ENCODE measurements around the gene ZNF132. TPM values are rescaled to one million over a fixed set of nuclear protein-coding genes. Genes with fewer than 3 reads are reported as not detected.
A peak's percentile ranks its signal among the peaks of the same experiment; 100 is the strongest.

ZNF132 gene
- total RNA-seq, 1 experiment from 2014 or later, result 2.6 TPM

DNA sequence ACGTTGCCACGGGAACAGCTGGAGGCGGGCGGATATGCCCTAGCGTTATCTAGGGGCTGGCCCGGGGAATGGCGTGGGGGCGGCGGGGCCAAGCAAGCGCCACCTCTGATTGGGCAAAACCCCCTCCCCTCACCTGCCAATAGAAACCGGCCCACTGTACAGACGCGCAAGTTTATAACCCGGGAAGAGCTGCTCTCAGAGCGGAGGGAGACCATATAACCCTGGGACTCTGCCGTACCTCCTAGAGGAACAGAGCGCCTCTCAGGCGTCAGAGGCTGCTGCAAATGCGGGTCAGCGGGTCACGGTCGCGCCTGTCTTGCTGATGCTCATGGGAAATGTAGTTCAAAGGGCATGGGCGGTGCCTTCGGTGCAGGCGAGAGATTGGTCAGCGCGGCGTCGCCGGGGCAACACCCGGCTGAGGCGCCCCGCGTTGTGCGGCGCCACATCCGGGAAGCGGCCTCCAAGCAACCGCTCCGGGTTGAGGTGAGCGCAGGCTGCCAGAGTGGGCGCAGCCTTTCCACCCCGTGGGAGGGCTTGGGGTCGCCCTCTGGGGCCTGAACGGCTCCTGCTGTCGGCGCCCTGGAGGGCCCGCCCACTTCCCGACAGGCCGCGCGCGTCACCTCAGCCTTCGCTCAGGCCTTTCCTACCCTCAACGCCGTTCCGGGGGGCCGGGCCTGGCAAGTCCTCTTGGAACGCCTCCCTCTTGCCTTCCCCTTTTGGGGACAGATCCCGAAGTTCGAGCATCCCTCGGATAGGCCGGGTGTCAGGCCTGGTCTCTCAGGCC lies 36.0 kb upstream of the ZNF132 start, which contains the start of gene ZNF446:
TSS of gene ZNF446 (plus strand) at position 639 of the 784 bp plus-strand sequence. CDS start 867 bp downstream, outside the sequence.
- DNase-seq (ENCODE audit: low spot score) (peak; percentile 96), ATAC-seq (peak; percentile 86)
- peaks cover 9% of the 10 kb centered on the region for H3K4me1 Mint-ChIP-seq
- ChIA-PET CTCF (interaction anchor here (1.0 to 1.6 kb wide), 3 partner anchors 20 to 44 kb away, joined by 4 to 7 read pairs (median 7); partner anchors contain the start of gene ZBTB45), POLR2A (interaction anchor here (0.8 to 1.2 kb wide), 2 partner anchors 24 to 44 kb away, joined by 3 to 5 read pairs; partner anchors contain the start of gene ZBTB45)
- H3K27ac Mint-ChIP-seq, result peak within 1 kb of the TSS; percentile 98
- H3K36me3 Mint-ChIP-seq, result no peaks in the 10 kb centered on the region
- H3K9me3 Mint-ChIP-seq, result no peaks in the 10 kb centered on the region
- H3K27me3 Mint-ChIP-seq (ENCODE audit: low read depth), result no peaks in the 10 kb centered on the region; the same call in none of the 2 replicates
- peak within 1 kb of the TSS; percentile 89 for H3K4me3 Mint-ChIP-seq
- TF ChIP-seq NR2C2 (CRISPR knock-in tag; IDR thresholded peaks at IDR 0.05) (peak; percentile 90), ZNF232 (CRISPR knock-in tag; IDR thresholded peaks at IDR 0.05) (0 out of 2 replicates have a peak, but pooled peaks have one; percentile 51), GTF2I (CRISPR knock-in tag; conservative IDR thresholded peaks at IDR 0.05) (no peak), TP53 (CRISPR knock-in tag; IDR thresholded peaks at IDR 0.05) (peak; percentile 86; the same call in 1 of the 2 replicates), TEAD1 (CRISPR knock-in tag; IDR thresholded peaks at IDR 0.05) (no peak), SP1 (CRISPR knock-in tag; conservative IDR thresholded peaks at IDR 0.05) (peak; percentile 83; the same call in 1 of the 2 replicates), CREB1 (CRISPR knock-in tag; IDR thresholded peaks at IDR 0.05) (no peak), ZNF219 (CRISPR knock-in tag; IDR thresholded peaks at IDR 0.05; ENCODE audit: borderline replicate concordance) (no peak), NFYB (CRISPR knock-in tag; conservative IDR thresholded peaks at IDR 0.05; ENCODE audit: low read depth) (peak; percentile 72), PRRX2 (CRISPR knock-in tag; IDR thresholded peaks at IDR 0.05) (no peak), CBFB (CRISPR knock-in tag; IDR thresholded peaks at IDR 0.05; ENCODE audit: low read depth) (no peak), GABPB1 (CRISPR knock-in tag; IDR thresholded peaks at IDR 0.05) (peak; percentile 77), ZNF423 (CRISPR knock-in tag; IDR thresholded peaks at IDR 0.05) (peak; percentile 83), NR3C1 (CRISPR knock-in tag; conservative IDR thresholded peaks at IDR 0.05; ENCODE audit: low read depth) (0 out of 2 replicates have a peak, but pooled peaks have one; percentile 47), CREM (CRISPR knock-in tag; IDR thresholded peaks at IDR 0.05) (no peak; the same call in 1 of the 2 replicates), ZBTB21 (CRISPR knock-in tag; IDR thresholded peaks at IDR 0.05; ENCODE audit: borderline replicate concordance) (peak; percentile 85), SOX15 (CRISPR knock-in tag; IDR thresholded peaks at IDR 0.05) (no peak)
- TF ChIP-seq, protein P1, sequence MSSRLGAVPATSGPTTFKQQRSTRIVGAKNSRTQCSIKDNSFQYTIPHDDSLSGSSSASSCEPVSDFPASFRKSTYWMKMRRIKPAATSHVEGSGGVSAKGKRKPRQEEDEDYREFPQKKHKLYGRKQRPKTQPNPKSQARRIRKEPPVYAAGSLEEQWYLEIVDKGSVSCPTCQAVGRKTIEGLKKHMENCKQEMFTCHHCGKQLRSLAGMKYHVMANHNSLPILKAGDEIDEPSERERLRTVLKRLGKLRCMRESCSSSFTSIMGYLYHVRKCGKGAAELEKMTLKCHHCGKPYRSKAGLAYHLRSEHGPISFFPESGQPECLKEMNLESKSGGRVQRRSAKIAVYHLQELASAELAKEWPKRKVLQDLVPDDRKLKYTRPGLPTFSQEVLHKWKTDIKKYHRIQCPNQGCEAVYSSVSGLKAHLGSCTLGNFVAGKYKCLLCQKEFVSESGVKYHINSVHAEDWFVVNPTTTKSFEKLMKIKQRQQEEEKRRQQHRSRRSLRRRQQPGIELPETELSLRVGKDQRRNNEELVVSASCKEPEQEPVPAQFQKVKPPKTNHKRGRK (CRISPR knock-in tag; IDR thresholded peaks at IDR 0.05; ENCODE audit: borderline replicate concordance), result no peak
- TF ChIP-seq, protein P2, sequence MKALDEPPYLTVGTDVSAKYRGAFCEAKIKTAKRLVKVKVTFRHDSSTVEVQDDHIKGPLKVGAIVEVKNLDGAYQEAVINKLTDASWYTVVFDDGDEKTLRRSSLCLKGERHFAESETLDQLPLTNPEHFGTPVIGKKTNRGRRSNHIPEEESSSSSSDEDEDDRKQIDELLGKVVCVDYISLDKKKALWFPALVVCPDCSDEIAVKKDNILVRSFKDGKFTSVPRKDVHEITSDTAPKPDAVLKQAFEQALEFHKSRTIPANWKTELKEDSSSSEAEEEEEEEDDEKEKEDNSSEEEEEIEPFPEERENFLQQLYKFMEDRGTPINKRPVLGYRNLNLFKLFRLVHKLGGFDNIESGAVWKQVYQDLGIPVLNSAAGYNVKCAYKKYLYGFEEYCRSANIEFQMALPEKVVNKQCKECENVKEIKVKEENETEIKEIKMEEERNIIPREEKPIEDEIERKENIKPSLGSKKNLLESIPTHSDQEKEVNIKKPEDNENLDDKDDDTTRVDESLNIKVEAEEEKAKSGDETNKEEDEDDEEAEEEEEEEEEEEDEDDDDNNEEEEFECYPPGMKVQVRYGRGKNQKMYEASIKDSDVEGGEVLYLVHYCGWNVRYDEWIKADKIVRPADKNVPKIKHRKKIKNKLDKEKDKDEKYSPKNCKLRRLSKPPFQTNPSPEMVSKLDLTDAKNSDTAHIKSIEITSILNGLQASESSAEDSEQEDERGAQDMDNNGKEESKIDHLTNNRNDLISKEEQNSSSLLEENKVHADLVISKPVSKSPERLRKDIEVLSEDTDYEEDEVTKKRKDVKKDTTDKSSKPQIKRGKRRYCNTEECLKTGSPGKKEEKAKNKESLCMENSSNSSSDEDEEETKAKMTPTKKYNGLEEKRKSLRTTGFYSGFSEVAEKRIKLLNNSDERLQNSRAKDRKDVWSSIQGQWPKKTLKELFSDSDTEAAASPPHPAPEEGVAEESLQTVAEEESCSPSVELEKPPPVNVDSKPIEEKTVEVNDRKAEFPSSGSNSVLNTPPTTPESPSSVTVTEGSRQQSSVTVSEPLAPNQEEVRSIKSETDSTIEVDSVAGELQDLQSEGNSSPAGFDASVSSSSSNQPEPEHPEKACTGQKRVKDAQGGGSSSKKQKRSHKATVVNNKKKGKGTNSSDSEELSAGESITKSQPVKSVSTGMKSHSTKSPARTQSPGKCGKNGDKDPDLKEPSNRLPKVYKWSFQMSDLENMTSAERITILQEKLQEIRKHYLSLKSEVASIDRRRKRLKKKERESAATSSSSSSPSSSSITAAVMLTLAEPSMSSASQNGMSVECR (CRISPR knock-in tag; IDR thresholded peaks at IDR 0.05; ENCODE audit: borderline replicate concordance), result peak; percentile 21; the same call in 1 of the 2 replicates
- TF ChIP-seq, protein P3, sequence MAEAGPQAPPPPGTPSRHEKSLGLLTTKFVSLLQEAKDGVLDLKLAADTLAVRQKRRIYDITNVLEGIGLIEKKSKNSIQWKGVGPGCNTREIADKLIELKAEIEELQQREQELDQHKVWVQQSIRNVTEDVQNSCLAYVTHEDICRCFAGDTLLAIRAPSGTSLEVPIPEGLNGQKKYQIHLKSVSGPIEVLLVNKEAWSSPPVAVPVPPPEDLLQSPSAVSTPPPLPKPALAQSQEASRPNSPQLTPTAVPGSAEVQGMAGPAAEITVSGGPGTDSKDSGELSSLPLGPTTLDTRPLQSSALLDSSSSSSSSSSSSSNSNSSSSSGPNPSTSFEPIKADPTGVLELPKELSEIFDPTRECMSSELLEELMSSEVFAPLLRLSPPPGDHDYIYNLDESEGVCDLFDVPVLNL (CRISPR knock-in tag; IDR thresholded peaks at IDR 0.05; ENCODE audit: borderline replicate concordance, low read depth), result no peak
- TF ChIP-seq, protein P4, sequence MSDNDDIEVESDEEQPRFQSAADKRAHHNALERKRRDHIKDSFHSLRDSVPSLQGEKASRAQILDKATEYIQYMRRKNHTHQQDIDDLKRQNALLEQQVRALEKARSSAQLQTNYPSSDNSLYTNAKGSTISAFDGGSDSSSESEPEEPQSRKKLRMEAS (CRISPR knock-in tag; IDR thresholded peaks at IDR 0.05), result peak; percentile 62; the same call in 1 of the 2 replicates
- TF ChIP-seq, protein P5, sequence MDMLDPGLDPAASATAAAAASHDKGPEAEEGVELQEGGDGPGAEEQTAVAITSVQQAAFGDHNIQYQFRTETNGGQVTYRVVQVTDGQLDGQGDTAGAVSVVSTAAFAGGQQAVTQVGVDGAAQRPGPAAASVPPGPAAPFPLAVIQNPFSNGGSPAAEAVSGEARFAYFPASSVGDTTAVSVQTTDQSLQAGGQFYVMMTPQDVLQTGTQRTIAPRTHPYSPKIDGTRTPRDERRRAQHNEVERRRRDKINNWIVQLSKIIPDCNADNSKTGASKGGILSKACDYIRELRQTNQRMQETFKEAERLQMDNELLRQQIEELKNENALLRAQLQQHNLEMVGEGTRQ (CRISPR knock-in tag; IDR thresholded peaks at IDR 0.05), result peak; percentile 69
- TF ChIP-seq, protein P6, sequence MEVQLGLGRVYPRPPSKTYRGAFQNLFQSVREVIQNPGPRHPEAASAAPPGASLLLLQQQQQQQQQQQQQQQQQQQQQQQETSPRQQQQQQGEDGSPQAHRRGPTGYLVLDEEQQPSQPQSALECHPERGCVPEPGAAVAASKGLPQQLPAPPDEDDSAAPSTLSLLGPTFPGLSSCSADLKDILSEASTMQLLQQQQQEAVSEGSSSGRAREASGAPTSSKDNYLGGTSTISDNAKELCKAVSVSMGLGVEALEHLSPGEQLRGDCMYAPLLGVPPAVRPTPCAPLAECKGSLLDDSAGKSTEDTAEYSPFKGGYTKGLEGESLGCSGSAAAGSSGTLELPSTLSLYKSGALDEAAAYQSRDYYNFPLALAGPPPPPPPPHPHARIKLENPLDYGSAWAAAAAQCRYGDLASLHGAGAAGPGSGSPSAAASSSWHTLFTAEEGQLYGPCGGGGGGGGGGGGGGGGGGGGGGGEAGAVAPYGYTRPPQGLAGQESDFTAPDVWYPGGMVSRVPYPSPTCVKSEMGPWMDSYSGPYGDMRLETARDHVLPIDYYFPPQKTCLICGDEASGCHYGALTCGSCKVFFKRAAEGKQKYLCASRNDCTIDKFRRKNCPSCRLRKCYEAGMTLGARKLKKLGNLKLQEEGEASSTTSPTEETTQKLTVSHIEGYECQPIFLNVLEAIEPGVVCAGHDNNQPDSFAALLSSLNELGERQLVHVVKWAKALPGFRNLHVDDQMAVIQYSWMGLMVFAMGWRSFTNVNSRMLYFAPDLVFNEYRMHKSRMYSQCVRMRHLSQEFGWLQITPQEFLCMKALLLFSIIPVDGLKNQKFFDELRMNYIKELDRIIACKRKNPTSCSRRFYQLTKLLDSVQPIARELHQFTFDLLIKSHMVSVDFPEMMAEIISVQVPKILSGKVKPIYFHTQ (CRISPR knock-in tag; IDR thresholded peaks at IDR 0.05), result no peak
